Measurements from ENCODE around the gene FAM222A.

The FAM222A gene

DNA sequence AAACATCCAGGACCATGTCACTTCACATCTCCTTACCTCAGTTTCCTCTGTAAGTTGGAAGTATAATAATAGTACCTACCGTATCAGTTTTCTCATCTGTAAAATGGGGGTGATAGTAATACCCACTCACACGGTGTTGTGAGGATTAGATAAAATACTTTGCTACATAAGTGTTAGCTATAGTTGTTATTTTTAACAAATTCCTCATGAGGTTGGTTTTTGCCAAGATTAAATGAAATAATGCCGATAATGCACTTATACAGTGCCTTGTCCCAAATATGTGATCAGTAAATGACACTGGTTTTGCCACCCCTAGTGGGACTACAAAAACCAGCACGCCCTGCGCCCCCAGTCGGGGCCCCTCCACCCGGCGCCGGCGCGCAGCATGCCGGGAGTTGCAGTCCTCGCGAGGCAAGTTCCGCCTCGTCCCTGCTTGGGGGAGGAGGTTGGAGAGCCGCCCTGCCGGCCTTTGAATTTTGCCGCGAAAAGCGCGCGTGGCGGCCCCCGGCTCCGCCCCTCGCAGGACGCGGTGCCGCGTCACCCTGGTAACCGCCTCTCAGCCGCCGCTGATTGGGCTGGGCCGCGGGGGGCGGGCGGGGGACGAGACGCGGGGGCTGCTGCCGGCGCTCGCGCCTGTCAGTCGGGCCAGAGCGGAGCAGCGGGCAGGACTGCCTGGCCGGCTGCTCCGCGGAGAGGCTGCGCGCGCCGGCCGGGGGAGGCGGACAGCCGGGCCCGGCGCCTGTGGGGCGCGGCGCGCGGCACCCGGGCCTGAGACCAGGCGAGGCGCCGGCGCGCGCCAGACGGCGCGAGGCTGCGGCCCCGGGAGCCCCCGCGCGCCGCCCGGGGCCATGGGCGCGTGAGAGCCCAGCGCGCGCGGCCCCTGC, at the start of gene FAM222A:
TSS of gene FAM222A (plus strand) at position 639 of the 884 bp plus-strand sequence. CDS start 30,322 bp downstream, outside the sequence.
- peak; percentile 87 to 90 for DNase-seq (ENCODE audit: low read depth in 2 of 2)

GRCh38 chr12:109664402-109664801, 49.2 kb upstream of the FAM222A start:
- no peak for DNase-seq (ENCODE audit: low read depth in 2 of 2)

- no peak for DNase-seq (ENCODE audit: low read depth in 2 of 2)
Measured at GRCh38 chr12:109666068-109666467, 47.6 kb upstream of the FAM222A start.

DNA sequence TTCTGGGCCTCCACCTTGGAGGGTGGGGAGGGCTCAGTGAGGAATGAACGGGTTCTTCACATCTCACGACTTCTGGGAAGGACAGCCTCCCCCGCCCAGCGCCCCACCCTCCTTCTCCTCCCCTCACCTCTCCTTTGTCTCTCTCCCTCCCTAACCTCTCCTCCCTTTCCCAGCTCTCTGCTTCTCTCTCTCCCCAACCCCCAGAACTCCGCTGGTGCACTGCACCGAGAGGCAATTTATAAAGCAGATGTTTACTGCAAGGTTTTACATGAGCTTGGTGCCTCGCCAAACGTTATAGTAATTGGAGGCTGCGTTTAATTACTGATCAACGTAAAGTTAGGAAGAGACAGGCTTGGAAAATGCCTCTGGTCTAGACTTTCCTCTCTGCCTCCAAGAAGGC, 42.9 kb upstream of the FAM222A start:
- DNase-seq (ENCODE audit: low read depth in 2 of 2), result peak in 1 of 2 experiments; percentile 1

GRCh38 chr12:109671502-109671901, 42.1 kb upstream of the FAM222A start:
- DNase-seq (ENCODE audit: low read depth in 2 of 2), result no peak

DNA sequence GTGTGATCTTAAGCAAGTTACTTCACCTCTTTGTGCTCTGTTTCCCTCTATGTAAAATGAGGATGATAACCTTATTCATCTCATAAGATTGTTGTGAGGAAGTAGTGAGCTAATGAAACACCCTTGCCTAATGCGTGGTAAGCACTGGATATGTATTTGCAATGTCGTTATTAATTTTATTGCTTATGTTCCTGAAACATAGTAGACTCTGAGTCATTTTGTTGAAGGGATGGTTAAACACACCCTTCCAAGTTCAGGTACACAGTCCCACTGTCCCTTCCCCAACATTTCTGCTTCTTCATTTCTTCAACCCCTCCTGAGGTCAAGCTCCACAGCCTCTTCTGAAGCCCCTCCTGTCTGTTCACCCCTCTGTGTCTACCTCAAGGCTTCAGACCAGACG, 40.2 kb upstream of the FAM222A start:
- DNase-seq (ENCODE audit: low read depth in 2 of 2), result no peak

GRCh38 chr12:109673884-109674283, 39.7 kb upstream of the FAM222A start:
- no peak for DNase-seq (ENCODE audit: low read depth in 2 of 2)

DNA sequence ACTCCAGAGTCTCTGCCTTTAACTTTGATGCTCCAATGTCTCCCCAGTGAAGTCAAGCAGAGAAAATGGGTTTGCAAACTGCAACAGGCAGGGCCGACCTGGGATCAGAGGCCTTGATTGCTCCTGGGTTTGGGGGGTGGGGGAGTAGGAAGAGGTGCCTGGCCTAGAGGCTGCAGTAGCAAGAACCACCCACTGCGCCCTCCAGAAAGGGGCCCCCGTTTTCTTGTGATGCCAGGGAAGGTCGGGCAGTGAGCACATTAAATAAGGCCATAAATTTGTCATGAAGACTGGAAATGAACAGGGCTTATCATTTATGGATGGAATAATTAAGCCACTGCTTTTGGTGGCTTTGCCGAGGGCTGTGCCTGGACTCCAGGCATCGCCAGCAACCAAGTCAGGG, 38.2 kb upstream of the FAM222A start:
- DNase-seq (ENCODE audit: low read depth in 2 of 2), result no peak

DNA sequence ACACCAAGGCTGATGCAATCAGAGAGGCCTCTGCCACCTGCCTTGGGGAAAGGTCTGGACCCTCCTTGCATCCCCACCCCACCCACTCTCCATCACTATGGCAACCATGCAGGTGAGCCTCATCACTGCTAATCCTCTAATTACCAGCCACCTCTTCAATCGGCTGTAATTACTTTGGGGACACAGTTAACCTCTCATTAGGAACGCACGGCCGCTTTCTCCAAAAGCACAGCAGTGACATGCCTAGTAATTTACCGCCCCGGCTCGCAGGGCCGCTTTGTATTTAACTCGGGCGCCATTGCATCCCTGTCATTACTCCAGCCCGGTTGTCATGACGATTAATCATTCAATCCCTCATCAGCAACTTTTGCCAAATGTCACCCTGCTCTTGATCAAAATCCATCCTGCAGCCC, 36.3 kb upstream of the FAM222A start:
- no peak for DNase-seq (ENCODE audit: low read depth in 2 of 2)

- no peak for DNase-seq (ENCODE audit: low read depth in 2 of 2)
Measured at GRCh38 chr12:109678719-109679118, 34.9 kb upstream of the FAM222A start.

GRCh38 chr12:109679501-109680263, 33.9 kb upstream of the FAM222A start:
- no peak for DNase-seq (ENCODE audit: low read depth in 2 of 2)

GRCh38 chr12:109680264-109681005, 33.2 kb upstream of the FAM222A start:
- DNase-seq (ENCODE audit: low read depth in 2 of 2), result no peak

DNA sequence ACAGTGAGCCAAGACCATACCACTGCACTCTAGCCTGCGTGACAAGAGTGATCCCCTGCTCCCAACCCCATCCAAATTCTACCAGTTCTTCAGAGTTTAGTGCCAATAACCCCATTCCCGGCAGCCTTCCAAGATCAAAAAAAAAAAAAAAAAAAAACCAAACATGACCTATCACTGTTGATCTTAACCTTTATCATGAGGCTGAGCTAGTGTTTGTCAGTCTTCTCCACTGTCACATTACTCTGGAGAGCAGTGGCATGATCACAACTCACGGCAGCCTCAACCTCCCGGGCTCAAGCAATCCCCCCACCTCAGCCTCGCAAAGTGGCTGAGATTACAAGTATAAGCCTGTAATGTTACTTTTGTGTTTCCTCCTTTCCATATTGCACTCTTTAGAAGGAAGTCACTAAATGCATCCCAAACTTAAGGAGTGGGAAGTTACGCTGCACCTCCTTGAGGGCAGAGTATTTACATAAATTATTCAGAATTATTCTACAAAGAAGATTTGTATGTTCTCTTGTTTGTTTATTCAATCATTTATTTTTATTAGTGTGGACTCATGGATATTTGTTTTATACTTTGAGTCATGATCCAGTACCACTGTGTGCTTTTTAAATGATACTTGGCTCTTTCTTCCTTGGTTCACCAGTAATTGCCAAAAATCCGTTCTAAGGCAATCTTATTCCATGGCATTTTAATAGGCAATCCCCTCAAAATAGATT, 31.5 kb upstream of the FAM222A start:
- DNase-seq (ENCODE audit: low read depth in 2 of 2), result no peak

DNA sequence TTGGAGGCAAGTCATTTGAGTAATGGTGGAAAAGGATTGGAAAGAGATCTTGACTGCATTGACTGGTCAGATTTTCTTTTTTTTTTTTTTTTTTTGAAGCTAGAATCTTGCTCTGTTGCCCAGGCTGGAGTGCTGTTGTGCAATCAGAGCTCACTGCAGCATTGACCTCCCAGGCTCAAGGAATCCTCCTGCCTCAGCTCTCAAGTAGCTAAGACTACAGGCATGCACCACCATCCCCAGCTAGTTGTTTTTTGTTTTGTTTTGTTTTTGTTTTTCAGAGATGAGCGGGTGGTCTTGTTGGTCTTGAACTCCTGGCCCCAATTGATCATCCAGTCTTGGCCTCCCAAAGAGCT, 30.9 kb upstream of the FAM222A start:
- DNase-seq (ENCODE audit: low read depth in 2 of 2), result no peak

DNA sequence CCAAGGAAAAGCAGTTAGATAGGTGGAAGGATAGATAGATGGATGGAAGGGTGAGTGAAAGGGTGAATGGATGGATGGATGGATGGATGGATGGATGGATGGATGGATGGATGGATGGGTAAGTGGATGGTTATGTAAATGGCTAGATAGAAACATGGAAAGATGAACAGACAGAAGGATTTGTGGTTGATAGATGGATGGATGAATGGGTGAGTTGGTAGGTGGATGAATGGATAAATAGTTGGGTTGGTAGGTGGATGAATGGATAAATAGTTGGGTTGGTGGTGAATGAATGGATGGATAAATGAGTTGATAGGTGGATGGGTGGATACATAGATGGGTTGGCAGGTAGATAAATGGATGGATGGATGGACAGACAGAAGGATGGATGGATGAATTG, 30.3 kb upstream of the FAM222A start:
- no peak for DNase-seq (ENCODE audit: low read depth in 2 of 2)

- no peak for DNase-seq (ENCODE audit: low read depth in 2 of 2)
Measured at GRCh38 chr12:109685574-109686447, 27.8 kb upstream of the FAM222A start.

DNA sequence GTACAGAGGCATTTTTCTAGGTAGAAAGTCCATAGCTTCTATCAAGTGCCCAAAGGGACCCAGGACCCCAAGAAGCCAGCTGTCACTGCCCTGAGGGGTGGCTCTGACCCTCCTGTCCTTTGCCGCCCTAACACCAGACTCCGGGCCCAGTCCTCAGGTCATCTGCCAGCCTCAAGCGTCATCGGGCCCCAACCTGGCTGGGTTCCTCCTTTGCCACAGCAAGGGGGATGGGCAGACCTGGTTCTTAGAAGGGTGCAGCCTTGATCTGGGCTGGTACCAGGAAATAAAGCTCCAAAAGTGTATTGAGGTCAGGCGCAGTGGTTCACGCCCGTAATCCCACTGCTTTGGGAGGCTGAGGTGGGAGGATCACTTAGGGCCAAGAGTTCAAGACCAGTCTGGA, 27.1 kb upstream of the FAM222A start:
- no peak for DNase-seq (ENCODE audit: low read depth in 2 of 2)

- no peak for DNase-seq (ENCODE audit: low read depth in 2 of 2)
Measured at GRCh38 chr12:109687250-109687649, 26.4 kb upstream of the FAM222A start.

GRCh38 chr12:109689426-109689825, 24.2 kb upstream of the FAM222A start:
- no peak for DNase-seq (ENCODE audit: low read depth in 2 of 2)

- no peak for DNase-seq (ENCODE audit: low read depth in 2 of 2)
Measured at GRCh38 chr12:109693160-109693559, 20.5 kb upstream of the FAM222A start.

Data from fibroblast of skin of left quadriceps (primary cell).